Breast epithelium (tissue), 4 donors: ENCODE measurements around the gene KRT26. TPM values are rescaled to one million over a fixed set of nuclear protein-coding genes. Genes with fewer than 3 reads are reported as not detected.

Experiments
- DNase-seq, 2 donors: peaks; one replicate each; pipeline ENCODE4 v3.0.0-alpha.2; 2019; ENCODE audit warnings: low spot score in 2 of 2
- H3K27ac ChIP-seq, 2 donors: fragments of 200-600 bp; sonication (generic) in 1 of 2; one replicate each; pipeline ENCODE4 v1.5.1; 2016 to 2019; ENCODE audit warnings: mild to moderate bottlenecking in 1 of 2
- H3K27me3 ChIP-seq, 2 donors: fragments of 200-600 bp; sonication (generic) in 1 of 2; one replicate each; pipeline versions ENCODE4 v1.5.1 to v1.6.0; 2017 to 2019; ENCODE audit warnings: control low read depth in 1 of 2, mild to moderate bottlenecking in 1 of 2
- H3K36me3 ChIP-seq: fragments of 200-600 bp; one replicate; pipeline ENCODE4 v1.5.1; 2019
- H3K4me1 ChIP-seq, 2 donors: fragments of 200-600 bp; sonication (generic); one replicate each; pipeline ENCODE4 v1.5.1; 2016 to 2019; ENCODE audit warnings: control low read depth in 1 of 2
- H3K4me3 ChIP-seq, 3 donors: fragments of 200-600 bp; sonication (generic); 1 replicate in 2 of 3; 2 replicates in 1 of 3; pipeline ENCODE4 v1.5.1; 2016 to 2019; ENCODE audit warnings: mild to moderate bottlenecking in 3 of 3, moderate library complexity in 2 of 3
- H3K9me3 ChIP-seq, 2 donors: fragments of 200-600 bp; sonication (generic) in 1 of 2; one replicate each; pipeline ENCODE4 v1.5.1; 2016 to 2019; ENCODE audit warnings: control low read depth in 1 of 2
- CTCF ChIP-seq, 3 donors: fragments of 450-650 bp; IDR thresholded peaks; one replicate each; pipeline ENCODE4 v1.5.1; 2016 to 2017; ENCODE audit warnings: antibody characterized with exemption in 3 of 3, mild to moderate bottlenecking in 3 of 3, moderate library complexity in 3 of 3
- POLR2A ChIP-seq: fragments of 450-650 bp; IDR thresholded peaks from one replicate; pipeline ENCODE4 v1.6.1; 2016; ENCODE audit warnings: antibody characterized with exemption, mild to moderate bottlenecking, moderate library complexity
- POLR2AphosphoS5 ChIP-seq, 3 donors: sonication (generic); formaldehyde crosslinking; IDR thresholded peaks; one replicate each; pipeline ENCODE4 v1.6.1; 2017; ENCODE audit warnings: antibody characterized with exemption in 3 of 3
- intact Hi-C: fragments of 100-400 bp; cut with DNase I; formaldehyde crosslinking; loops from one replicate; pipeline ENCODE4 v1.15.1; 2023; ENCODE audit warnings: low total_unique reads
- total RNA-seq, 3 donors: library from RNA; depleted of rRNA; stranded (reverse); fragments of >200 nt; gene quantifications; one replicate each; pipeline ENCODE4 v1.1.0, GENCODE V29; 2016

The KRT26 gene
- total RNA-seq, 3 donors from 2014 or later, result not detected

DNA sequence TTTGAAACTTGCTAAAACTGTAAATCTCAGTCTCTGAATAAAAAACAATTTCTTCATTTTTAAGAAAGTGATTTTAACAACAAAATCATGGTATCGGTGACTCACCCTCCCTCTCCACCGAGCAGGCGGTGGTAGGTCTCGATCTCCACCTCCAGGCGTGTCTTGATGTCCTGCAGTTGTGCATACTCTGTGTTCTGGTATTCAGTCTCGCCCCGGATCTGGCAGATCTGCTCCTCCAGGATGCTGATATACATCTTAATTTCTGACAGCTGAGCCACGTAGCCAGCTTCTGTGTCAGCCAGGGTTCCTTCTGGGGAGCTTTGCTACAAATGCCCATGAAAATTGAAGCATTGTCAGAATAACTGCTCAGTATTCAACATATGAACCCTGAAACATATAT lies 53.1 kb downstream of the KRT26 start:
- no peaks in the 10 kb centered on the region for H3K36me3 ChIP-seq
- H3K9me3 ChIP-seq, result no peaks in the 10 kb centered on the region
- intact Hi-C loops, result no loop called here
- no peak for DNase-seq
- H3K4me1 ChIP-seq, result no peaks in the 10 kb centered on the region
- H3K27ac ChIP-seq, result no peak overlapping the region
- TF ChIP-seq POLR2AphosphoS5 (IDR thresholded peaks at IDR 0.05) (no peak), POLR2A (no peak), CTCF (IDR thresholded peaks at IDR 0.05) (no peak)
- no peak overlapping the region for H3K4me3 ChIP-seq
- H3K27me3 ChIP-seq, result no peaks in the 10 kb centered on the region

- DNase-seq, result no peak
- H3K9me3 ChIP-seq, result no peaks in the 10 kb centered on the region
- H3K4me1 ChIP-seq, result no peaks in the 10 kb centered on the region
- TF ChIP-seq POLR2A (no peak), POLR2AphosphoS5 (IDR thresholded peaks at IDR 0.05) (no peak)
- intact Hi-C loops, result no loop called here
- no peaks in the 10 kb centered on the region for H3K27me3 ChIP-seq
- H3K4me3 ChIP-seq, result no peak overlapping the region
- no peaks in the 10 kb centered on the region for H3K36me3 ChIP-seq
- no peak overlapping the region for H3K27ac ChIP-seq
Measured at GRCh38 chr17:40717776-40718175, 54.2 kb downstream of the KRT26 start.

Other genes with a start within 250 kb of the KRT26 start
- gene CCR7, start 206.7 kb downstream of the KRT26 start, total RNA-seq, result 1 to 10 TPM in 1 of 3 donors, under 1 TPM in 2; 0.16 to 1.0 (median 0.33) TPM
- 100 to 1,000 TPM in 1 of 3 donors, 10 to 100 TPM in 2; 91.4 to 122 (median 98.4) TPM for gene SMARCE1, start 124.4 kb downstream of the KRT26 start, total RNA-seq
- gene KRT222, start 107.0 kb downstream of the KRT26 start, total RNA-seq, result 1 to 10 TPM in 2 of 3 donors, under 1 TPM in 1; 0.80 to 1.3 (median 1.0) TPM
- gene KRT24, start 68.4 kb downstream of the KRT26 start, total RNA-seq, result not detected
- gene KRT25, start 16.9 kb downstream of the KRT26 start, total RNA-seq, result not detected
- gene KRT27, start 10.3 kb upstream of the KRT26 start, total RNA-seq, result not detected
- gene KRT28, start 27.8 kb upstream of the KRT26 start, total RNA-seq, result not detected
- 10 to 100 TPM in 1 of 3 donors, 1 to 10 TPM in 2; 6.2 to 14.7 (median 7.6) TPM for gene KRT10, start 50.4 kb upstream of the KRT26 start, total RNA-seq
- gene KRT12, start 95.0 kb upstream of the KRT26 start, total RNA-seq, result not detected
- gene KRT20, start 113.0 kb upstream of the KRT26 start, total RNA-seq, result 1 to 10 TPM in 1 of 3 donors, not detected in 2; 6.6 TPM
- gene KRT23, start 165.4 kb upstream of the KRT26 start, total RNA-seq, result 10 to 100 TPM in 2 of 3 donors, not detected in 1; 37.7 to 57.5 TPM
- not detected for gene KRT39, start 194.7 kb upstream of the KRT26 start, total RNA-seq
- under 1 TPM in 1 of 3 donors, not detected in 2; 0.29 TPM for gene KRT40, start 212.1 kb upstream of the KRT26 start, total RNA-seq
- not detected for gene KRTAP3-3, start 222.0 kb upstream of the KRT26 start, total RNA-seq
- gene KRTAP3-2, start 227.7 kb upstream of the KRT26 start, total RNA-seq, result not detected
- not detected for gene KRTAP3-1, start 236.9 kb upstream of the KRT26 start, total RNA-seq